Right lobe of liver (tissue), 4 donors: ENCODE data around the gene SERP1.

ENCODE experiments used
- POLR2A ChIP-seq: fragments of 450-650 bp; IDR thresholded peaks from one replicate; pipeline ENCODE4 v1.6.1; 2017; ENCODE audit warnings: antibody characterized with exemption, mild to moderate bottlenecking
- TF ChIP-seq, protein P1 (sequence below), 4 donors: fragments of 200-600 bp in 3 of 4; fragments of 450-650 bp in 1 of 4; IDR thresholded peaks; one replicate each; pipeline versions ENCODE4 v1.5.1 to v1.8.0; 2016 to 2022; ENCODE audit warnings: antibody characterized with exemption in 4 of 4, mild to moderate bottlenecking in 2 of 4
- donor health status: DM: no; HTN: no; CAD: no.
- donor health status: DM: no; HTN: no; CAD: no.
- donor health status: DM: no; HTN: yes; CAD: no.

DNA sequence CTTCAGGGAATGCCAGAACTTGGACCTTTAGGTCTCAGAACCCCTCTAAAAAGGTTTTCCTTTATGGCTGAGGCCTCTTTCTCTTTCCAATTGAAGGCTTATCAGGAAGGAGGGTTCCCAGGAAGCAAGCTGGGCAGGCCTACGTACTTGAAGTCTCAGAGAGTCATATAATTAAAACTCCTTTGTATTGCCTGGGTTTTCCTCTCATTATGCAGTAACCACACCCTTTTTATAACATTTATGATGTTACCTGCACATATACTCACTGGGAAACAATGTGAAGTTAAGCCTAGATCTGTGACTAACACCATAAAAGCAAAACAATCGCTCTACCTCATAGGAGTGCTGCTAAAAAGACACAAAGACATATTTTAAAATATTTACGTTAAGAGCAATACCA lies 27.3 kb downstream of the SERP1 start:
- TF ChIP-seq, protein P1, sequence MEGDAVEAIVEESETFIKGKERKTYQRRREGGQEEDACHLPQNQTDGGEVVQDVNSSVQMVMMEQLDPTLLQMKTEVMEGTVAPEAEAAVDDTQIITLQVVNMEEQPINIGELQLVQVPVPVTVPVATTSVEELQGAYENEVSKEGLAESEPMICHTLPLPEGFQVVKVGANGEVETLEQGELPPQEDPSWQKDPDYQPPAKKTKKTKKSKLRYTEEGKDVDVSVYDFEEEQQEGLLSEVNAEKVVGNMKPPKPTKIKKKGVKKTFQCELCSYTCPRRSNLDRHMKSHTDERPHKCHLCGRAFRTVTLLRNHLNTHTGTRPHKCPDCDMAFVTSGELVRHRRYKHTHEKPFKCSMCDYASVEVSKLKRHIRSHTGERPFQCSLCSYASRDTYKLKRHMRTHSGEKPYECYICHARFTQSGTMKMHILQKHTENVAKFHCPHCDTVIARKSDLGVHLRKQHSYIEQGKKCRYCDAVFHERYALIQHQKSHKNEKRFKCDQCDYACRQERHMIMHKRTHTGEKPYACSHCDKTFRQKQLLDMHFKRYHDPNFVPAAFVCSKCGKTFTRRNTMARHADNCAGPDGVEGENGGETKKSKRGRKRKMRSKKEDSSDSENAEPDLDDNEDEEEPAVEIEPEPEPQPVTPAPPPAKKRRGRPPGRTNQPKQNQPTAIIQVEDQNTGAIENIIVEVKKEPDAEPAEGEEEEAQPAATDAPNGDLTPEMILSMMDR (IDR thresholded peaks at IDR 0.05): no peak
- no peak for TF ChIP-seq POLR2A
